ENCODE data around the gene RBBP7. TPM values are rescaled to one million over a fixed set of nuclear protein-coding genes. Genes with fewer than 3 reads are reported as not detected.

Gene RBBP7
- total RNA-seq, 1 donor from 2014 or later, result 115 TPM

GRCh38 chrX:16873106-16873505 lies 2.9 kb upstream of the RBBP7 start:
- no peak for DNase-seq
- no peak overlapping the region for H3K4me3 ChIP-seq
- H3K36me3 ChIP-seq, result no peaks in the 10 kb centered on the region
- H3K27ac ChIP-seq (replicated peaks), result no peak overlapping the region
- TF ChIP-seq, protein P1, sequence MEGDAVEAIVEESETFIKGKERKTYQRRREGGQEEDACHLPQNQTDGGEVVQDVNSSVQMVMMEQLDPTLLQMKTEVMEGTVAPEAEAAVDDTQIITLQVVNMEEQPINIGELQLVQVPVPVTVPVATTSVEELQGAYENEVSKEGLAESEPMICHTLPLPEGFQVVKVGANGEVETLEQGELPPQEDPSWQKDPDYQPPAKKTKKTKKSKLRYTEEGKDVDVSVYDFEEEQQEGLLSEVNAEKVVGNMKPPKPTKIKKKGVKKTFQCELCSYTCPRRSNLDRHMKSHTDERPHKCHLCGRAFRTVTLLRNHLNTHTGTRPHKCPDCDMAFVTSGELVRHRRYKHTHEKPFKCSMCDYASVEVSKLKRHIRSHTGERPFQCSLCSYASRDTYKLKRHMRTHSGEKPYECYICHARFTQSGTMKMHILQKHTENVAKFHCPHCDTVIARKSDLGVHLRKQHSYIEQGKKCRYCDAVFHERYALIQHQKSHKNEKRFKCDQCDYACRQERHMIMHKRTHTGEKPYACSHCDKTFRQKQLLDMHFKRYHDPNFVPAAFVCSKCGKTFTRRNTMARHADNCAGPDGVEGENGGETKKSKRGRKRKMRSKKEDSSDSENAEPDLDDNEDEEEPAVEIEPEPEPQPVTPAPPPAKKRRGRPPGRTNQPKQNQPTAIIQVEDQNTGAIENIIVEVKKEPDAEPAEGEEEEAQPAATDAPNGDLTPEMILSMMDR (IDR thresholded peaks at IDR 0.05; ENCODE audit: borderline replicate concordance), result no peak
- intact Hi-C loops (cut with micrococcal nuclease), result no loop called here
- H3K27me3 ChIP-seq (ENCODE audit: low read depth), result no peaks in the 10 kb centered on the region
- no peaks in the 10 kb centered on the region for H3K9me3 ChIP-seq (replicated peaks)
- peaks cover 22% of the 10 kb centered on the region for H3K4me1 ChIP-seq

DNA sequence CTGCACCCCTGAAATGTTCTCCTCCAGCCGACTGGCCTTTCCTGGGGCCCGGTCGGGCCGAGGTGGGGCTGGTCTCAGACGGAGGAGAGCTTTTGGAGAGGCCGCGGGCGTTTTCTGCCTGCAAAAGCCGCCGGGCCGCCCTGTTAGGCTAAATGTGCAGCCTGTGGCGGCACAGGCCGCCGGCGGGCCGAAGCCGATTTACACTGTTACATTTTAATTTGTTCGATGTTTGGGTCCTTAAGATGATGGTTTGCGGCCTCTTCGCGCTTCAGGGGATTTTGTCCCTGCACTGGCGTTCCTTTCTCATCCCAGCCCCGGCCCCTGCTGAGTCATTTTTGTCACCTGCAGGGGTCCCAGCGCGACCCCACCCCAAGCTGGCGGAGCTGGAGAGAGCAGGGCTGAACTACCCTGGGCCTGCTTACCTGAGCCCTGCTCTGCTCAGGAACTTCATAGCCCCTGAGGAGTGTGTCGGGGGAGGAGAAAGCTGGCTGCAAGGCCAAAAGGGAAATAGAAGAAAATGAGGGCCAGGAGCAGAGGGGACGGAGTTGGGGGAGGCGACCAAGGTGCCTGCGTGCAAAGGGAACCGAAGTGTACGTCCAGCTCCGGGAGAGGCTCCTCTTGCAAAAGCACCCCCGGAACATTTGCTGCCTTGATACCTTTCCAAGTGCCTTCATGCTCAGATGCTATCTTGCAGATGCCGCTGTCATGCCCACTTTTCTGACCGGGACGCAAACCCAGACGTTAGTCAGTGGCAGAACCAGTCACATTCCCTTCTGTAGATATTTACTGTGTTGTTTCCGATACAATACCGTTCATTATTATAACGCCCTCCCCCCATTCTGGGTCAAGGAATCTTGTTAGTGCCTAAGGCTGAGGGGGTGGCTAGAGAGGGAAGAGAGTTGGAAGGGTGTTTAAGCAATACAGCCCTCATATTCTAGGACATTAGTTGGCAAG lies 977 bp upstream of the RBBP7 start:
- Histone ChIP-seq H3K36me3 (no peaks in the 10 kb centered on the region), H3K4me3 (peak overlapping the region; percentile 70), H3K9me3 (replicated peaks) (no peaks in the 10 kb centered on the region), H3K4me1 (peaks cover 39% of the 10 kb centered on the region), H3K27ac (replicated peaks) (peak overlapping the region; percentile 94), H3K27me3 (ENCODE audit: low read depth) (no peaks in the 10 kb centered on the region)
- DNase-seq, result peak; percentile 31
- TF ChIP-seq, protein P1 (IDR thresholded peaks at IDR 0.05; ENCODE audit: borderline replicate concordance), result no peak
- intact Hi-C loops (cut with micrococcal nuclease), result no loop called here

DNA sequence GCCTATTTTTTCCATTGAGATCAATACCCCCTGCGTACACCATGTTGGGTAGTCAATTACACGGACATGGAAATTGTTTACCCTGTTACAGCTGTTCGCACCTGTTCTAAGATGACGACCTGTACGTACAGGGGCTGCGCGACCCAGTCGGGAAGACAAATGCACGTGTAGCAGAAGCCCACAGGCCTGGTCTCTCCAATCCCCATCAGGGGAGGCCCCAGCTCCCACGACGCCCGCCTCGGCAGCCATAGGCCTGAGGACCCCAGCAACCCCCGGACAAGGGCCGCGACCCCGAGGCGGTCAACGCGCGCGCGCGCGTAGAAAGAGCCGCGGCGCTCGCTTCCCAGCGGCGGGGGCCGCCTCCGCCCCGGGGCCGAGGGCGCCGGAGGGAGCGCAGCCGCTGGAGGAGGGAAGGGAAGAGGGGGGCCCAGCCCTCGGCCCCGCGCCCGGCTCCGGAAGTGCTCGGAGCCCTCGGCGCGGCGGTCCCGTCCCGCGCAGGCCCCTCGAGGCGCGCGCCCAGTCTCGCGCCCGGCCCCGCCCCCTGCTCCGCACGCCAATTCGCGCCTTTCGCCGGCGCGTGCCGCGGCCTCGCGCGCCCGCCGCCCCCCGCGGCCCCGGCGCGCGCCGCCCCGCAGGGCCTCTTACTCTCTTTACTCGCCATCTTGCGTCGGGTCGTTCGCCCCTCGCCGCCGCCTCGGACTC lies 618 bp downstream of the RBBP7 start:
- TF ChIP-seq, protein P1 (IDR thresholded peaks at IDR 0.05; ENCODE audit: borderline replicate concordance), result no peak
- Histone ChIP-seq H3K36me3 (no peaks in the 10 kb centered on the region), H3K4me3 (peak overlapping the region; percentile 73), H3K4me1 (peaks cover 46% of the 10 kb centered on the region), H3K27me3 (ENCODE audit: low read depth) (no peaks in the 10 kb centered on the region), H3K9me3 (replicated peaks) (no peaks in the 10 kb centered on the region), H3K27ac (replicated peaks) (peak overlapping the region; percentile 92)
- DNase-seq, result peak; percentile 13
- intact Hi-C loops (cut with micrococcal nuclease), result no loop called here

DNA sequence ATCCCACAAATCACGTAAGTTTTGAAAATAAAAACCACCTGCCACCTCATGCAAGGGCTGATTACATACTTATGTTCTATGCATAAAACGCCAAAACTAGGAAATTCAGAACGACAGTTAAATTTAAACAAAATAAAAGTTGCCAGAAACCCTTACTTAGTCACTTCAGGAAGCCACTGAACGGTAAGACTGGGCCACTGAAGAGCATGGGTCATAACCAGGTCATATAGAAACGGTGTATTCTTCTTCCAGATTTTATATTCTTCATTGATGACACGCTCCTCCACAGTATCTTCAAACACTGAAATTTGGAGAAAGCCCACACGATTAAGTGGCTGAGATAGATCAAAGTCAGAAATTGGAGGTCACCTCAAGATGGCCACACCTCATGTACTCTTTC lies 1.2 kb downstream of the RBBP7 start:
- no peaks in the 10 kb centered on the region for H3K27me3 ChIP-seq (ENCODE audit: low read depth)

GRCh38 chrX:16867947-16868346 lies 2.2 kb downstream of the RBBP7 start:
- Histone ChIP-seq H3K4me1 (peaks cover 46% of the 10 kb centered on the region), H3K27ac (replicated peaks) (no peak overlapping the region), H3K27me3 (ENCODE audit: low read depth) (no peaks in the 10 kb centered on the region), H3K9me3 (replicated peaks) (no peaks in the 10 kb centered on the region), H3K4me3 (no peak overlapping the region), H3K36me3 (no peaks in the 10 kb centered on the region)
- intact Hi-C loops (cut with micrococcal nuclease), result no loop called here
- DNase-seq, result no peak
- TF ChIP-seq, protein P1 (IDR thresholded peaks at IDR 0.05; ENCODE audit: borderline replicate concordance), result no peak

More for the DNA sequence above, 1.2 kb downstream of the RBBP7 start:
- DNase-seq, result no peak
- Histone ChIP-seq H3K27ac (replicated peaks) (peak overlapping the region; percentile 92), H3K4me3 (peak overlapping the region; percentile 73), H3K9me3 (replicated peaks) (no peaks in the 10 kb centered on the region), H3K4me1 (peaks cover 46% of the 10 kb centered on the region), H3K36me3 (no peaks in the 10 kb centered on the region)
- intact Hi-C loops (cut with micrococcal nuclease), result no loop called here
- TF ChIP-seq, protein P1 (IDR thresholded peaks at IDR 0.05; ENCODE audit: borderline replicate concordance), result no peak

Data from left ventricle myocardium inferior (tissue), 1 donor.